IPS-15b (cell line): Measurements from ENCODE around the gene RUFY1.
"Not testable (repeated sequence)": the region's sequence is repeated elsewhere in the genome, so short reads cannot be mapped to it uniquely, and the experiment has no call there.

Source experiments
- H3K27me3 ChIP-seq: one replicate; pipeline ENCODE4 v1.6.1; 2013; ENCODE audit warnings: low read length; ENCODE audit not compliant: control insufficient read depth, insufficient read depth
- H3K36me3 ChIP-seq: one replicate; pipeline ENCODE4 v1.6.1; 2013; ENCODE audit warnings: low read length; ENCODE audit not compliant: control insufficient read depth, insufficient read depth
- H3K4me1 ChIP-seq: one replicate; pipeline ENCODE4 v1.6.1; 2013; ENCODE audit warnings: mild to moderate bottlenecking, low read length; ENCODE audit not compliant: control insufficient read depth, insufficient read depth
- H3K4me3 ChIP-seq: one replicate; pipeline ENCODE4 v1.5.1; 2013; ENCODE audit warnings: low read depth, low read length
- H3K9ac ChIP-seq: one replicate; pipeline ENCODE4 v1.6.1; 2013; ENCODE audit warnings: low read depth, mild to moderate bottlenecking, low read length
- H3K9me3 ChIP-seq: one replicate; pipeline ENCODE4 v1.6.1; 2013; ENCODE audit warnings: mild to moderate bottlenecking, low read length; ENCODE audit not compliant: control insufficient read depth, insufficient read depth

Gene RUFY1

DNA sequence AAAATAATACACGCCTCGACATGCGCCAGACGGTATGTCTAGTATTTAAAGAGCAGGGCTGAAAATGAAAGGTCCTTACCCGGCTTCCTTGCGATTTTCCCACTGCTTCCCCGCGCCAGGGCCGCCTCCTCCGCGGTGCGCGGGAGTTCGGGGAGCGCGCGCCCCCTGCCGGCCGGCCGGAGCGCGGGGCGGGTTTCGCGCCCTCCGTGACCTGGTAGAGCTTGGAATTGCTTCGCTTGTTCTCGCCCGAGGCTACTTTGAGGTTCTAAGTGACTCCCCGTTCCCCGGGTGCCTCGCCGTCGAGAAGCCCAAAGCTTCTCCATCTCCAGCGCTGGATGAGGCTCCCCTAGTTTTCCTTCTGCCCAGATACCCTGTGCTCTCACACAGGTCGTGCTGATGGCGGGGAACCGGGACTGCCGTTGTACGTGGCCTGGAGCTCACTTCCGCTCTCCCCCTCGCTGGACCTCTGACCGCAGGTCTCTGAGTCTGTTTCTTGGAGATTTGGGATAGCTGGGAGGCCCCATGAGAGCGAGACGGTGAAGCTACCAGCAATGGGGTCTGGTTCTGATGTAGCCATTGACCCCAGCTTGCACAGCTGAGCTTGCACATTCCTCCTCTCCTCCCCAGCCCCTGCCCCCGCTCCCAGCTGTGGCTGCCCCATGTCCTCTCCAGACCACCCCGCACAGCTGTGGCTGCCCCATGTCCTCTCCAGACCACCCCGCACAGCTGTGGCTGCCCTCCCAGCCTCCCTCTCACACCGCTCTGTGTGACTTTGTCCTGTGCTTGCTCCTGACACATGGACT lies 84.2 kb downstream of the RUFY1 start:
- not testable (repeated sequence) for H3K36me3 ChIP-seq, H3K9me3 ChIP-seq, H3K4me3 ChIP-seq, H3K4me1 ChIP-seq, H3K27me3 ChIP-seq, H3K9ac ChIP-seq

DNA sequence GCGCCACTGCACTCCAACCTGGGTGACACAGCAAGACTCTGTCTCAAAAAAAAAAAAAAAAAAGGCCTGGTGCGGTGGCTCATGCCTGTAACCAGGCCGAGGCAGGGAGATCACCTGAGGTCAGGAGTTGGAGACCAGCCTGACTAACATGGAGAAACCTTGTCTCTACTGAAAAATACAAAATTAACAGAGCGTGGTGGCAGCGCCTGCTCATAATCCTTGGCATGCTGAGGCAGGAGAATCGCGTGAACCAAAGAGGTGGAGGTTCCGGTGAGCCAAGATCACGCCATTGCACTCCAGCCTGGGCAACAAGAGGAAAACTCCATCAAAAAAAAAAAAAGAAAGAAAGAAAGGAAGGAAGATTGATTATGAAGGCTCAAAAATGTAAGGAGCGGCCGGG lies 88.9 kb downstream of the RUFY1 start:
- not testable (repeated sequence) for H3K4me3 ChIP-seq, H3K4me1 ChIP-seq, H3K9ac ChIP-seq, H3K9me3 ChIP-seq, H3K27me3 ChIP-seq, H3K36me3 ChIP-seq

DNA sequence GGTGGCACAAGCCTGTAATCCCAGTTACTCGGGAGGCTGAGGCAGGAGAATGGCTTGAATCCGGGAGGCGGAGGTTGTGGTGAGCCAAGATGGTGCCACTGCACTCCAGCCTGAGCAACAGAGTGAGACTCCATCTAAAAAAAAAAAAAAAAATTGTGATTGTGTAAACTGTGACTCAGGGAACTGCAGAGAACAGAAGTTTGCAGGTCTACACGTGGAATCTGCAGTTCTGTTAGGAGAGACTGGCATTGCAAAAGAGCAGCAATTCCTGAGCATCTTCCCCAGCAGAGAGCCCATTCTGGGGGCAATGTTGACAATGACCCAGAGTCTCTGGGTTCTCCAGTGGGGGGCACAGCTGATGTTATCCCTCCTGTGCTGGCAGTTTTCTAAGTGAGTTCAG lies 91.4 kb downstream of the RUFY1 start:
- H3K4me1 ChIP-seq, H3K27me3 ChIP-seq, H3K4me3 ChIP-seq, H3K36me3 ChIP-seq, H3K9me3 ChIP-seq, H3K9ac ChIP-seq: not testable (repeated sequence)

DNA sequence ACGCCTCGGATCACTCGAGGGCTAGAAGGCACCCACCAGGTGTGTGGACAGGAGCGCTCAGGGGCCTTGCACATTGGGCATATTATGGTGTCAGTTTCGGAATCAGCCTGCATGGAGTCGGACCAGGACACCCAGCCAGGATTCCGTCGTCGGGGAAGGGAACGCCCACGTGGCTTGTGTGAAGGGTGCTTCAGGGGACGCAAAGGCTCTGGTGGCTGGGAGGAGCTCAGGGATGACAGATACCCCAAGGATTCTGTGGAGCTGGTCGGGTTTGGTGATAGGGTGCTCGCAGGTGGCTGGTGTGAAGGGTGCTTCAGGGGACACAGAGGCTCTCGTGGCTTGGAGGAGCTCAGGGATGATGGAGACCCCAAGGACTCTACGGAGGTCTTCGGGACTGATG lies 92.3 kb downstream of the RUFY1 start:
- H3K9me3 ChIP-seq, H3K36me3 ChIP-seq, H3K4me3 ChIP-seq, H3K27me3 ChIP-seq, H3K4me1 ChIP-seq, H3K9ac ChIP-seq: not testable (repeated sequence)

DNA sequence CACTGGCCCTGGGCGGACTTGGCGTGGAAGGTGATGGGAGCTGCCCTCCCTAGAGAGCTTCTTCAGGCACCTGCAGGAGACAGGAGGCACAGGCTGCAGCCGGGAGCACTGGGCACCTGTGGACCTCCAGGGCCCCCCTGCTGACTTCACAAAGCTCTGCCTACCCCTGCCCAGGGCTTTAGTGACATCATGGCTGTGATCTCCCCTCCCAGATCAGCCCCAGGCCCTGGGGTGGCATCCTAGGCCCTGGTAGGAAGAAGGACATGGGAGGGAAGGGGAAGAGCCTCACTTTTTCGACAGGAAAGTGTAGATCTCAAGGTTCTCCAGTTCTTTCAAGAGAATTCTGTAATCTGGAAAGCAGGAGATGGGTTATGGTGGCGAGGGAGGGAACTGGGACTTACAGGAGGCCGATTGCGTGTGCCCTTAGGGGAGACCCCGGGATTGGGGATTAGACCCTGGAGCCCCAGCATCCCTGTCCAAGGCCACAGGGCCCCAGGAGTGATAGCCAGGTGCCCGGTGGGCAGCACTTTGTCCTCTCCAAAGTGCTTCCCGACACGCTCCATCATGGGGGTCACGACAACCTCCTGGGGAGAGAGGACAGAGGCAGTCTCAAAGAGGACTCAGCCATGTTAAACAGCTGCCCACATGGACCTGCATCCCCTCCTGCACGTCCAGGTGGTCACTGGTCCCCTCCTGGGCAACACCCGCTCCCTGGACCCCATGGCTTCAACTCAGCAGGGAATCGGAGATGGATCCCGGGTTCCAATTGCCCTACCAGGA lies 93.0 kb downstream of the RUFY1 start:
- H3K9me3 ChIP-seq, H3K36me3 ChIP-seq, H3K4me1 ChIP-seq, H3K4me3 ChIP-seq, H3K9ac ChIP-seq, H3K27me3 ChIP-seq: not testable (repeated sequence)

DNA sequence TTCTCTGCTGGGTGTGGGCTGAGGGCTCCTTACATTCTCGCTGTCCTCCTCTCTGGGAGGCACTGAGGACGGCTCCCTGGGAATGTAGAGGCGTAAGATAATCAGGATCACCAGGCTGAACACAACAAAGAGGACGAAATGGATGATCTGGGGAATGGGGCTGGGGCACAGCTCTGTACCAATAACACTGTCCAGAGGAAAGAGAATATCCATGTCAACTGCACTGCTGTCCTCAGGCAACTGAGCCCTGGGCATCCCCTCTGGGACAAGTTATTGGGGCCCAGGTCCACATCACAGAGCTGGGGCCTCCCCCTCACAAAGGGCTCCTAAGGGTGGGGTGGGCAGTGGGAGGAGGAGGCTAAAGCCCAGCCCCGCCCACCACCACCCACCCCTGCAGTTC lies 94.4 kb downstream of the RUFY1 start:
- H3K36me3 ChIP-seq, H3K9me3 ChIP-seq, H3K27me3 ChIP-seq, H3K4me1 ChIP-seq, H3K9ac ChIP-seq, H3K4me3 ChIP-seq: not testable (repeated sequence)

DNA sequence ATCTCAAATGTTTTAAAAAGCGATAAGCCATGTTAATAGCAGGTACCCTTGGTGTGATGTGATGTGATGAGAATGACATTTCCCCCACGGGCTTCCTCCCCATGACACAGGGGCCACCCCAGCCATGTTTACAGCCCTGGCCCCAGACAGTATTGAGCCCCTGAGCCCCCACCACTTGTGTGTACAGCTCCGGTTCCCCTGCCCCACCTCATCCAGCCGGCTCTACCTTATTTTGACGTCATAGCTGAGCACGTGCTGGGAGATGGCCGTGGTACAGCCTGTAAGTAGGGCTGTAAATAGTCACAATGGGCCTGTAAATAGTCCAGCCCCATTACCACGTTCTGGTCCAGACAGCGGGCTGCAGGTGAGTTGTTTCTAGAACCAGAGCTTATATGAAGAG lies 98.1 kb downstream of the RUFY1 start:
- H3K36me3 ChIP-seq, result no peaks in the 10 kb centered on the region
- H3K9ac ChIP-seq, result no peak overlapping the region
- no peaks in the 10 kb centered on the region for H3K9me3 ChIP-seq
- no peaks in the 10 kb centered on the region for H3K4me1 ChIP-seq
- no peaks in the 10 kb centered on the region for H3K27me3 ChIP-seq
- no peak overlapping the region for H3K4me3 ChIP-seq

DNA sequence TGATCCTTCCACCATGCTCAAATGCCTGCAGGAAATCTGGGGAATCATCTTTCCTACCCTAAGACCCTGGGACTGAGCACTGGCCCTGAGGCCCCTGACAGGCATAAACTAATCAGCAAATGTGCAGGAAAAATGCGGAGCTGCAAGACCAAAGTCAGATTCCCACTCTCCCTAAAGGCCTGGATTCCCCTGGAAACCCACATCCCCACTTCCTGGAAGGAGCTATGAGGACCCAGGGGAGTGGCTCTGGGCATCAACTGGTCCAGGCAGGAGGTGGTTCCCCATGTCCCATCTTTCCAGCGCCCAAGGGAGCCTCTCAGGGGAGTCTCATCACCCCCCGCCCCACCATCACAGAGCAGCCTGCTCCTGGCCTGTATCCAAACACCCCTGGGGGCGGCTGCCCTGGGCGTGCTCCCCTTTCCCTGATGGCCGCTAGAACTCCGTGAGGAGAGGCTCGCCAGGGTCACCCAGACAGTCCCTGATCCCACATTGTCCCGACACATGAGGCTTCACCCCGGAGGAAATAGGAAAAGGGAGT lies 98.9 kb downstream of the RUFY1 start:
- H3K27me3 ChIP-seq, H3K36me3 ChIP-seq, H3K9me3 ChIP-seq, H3K4me3 ChIP-seq, H3K4me1 ChIP-seq, H3K9ac ChIP-seq: not testable (repeated sequence)

DNA sequence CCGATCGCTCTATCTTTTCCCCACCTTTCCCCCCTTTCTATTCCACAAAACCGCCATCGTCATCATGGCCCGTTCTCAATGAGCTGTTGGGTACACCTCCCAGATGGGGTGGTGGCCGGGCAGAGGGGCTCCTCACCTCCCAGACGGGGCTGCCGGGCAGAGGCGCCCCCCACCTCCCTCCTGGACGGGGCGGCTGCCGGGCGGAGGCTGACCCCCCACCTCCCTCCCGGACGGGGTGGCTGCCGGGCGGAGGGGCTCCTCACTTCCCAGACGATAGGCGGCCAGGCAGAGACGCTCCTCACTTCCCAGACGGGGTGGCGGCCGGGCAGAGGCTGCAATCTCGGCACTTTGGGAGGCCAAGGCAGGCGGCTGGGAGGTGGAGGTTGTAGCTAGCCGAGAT lies 99.9 kb downstream of the RUFY1 start:
- not testable (repeated sequence) for H3K9me3 ChIP-seq, H3K36me3 ChIP-seq, H3K9ac ChIP-seq, H3K27me3 ChIP-seq, H3K4me3 ChIP-seq, H3K4me1 ChIP-seq

DNA sequence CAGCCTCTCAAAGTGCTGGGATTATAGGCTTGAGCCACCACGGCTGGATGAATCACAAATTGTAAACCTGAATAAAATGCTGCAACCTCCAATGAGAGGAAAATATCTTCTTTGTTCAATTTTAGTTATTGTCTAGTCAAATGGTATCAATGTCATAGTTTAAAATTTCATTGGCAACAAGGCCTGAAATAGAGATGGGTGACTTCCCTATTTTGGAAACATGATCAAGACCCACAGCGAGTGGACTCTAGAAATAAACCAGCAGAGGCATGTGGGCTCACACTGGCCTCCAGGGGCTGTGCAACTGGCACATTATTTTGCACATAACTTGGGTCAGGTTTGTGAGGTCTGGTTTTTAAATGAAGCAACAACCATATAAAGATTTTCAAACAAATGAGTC lies 102.8 kb downstream of the RUFY1 start:
- not testable (repeated sequence) for H3K9ac ChIP-seq, H3K4me3 ChIP-seq, H3K4me1 ChIP-seq, H3K36me3 ChIP-seq, H3K27me3 ChIP-seq, H3K9me3 ChIP-seq

DNA sequence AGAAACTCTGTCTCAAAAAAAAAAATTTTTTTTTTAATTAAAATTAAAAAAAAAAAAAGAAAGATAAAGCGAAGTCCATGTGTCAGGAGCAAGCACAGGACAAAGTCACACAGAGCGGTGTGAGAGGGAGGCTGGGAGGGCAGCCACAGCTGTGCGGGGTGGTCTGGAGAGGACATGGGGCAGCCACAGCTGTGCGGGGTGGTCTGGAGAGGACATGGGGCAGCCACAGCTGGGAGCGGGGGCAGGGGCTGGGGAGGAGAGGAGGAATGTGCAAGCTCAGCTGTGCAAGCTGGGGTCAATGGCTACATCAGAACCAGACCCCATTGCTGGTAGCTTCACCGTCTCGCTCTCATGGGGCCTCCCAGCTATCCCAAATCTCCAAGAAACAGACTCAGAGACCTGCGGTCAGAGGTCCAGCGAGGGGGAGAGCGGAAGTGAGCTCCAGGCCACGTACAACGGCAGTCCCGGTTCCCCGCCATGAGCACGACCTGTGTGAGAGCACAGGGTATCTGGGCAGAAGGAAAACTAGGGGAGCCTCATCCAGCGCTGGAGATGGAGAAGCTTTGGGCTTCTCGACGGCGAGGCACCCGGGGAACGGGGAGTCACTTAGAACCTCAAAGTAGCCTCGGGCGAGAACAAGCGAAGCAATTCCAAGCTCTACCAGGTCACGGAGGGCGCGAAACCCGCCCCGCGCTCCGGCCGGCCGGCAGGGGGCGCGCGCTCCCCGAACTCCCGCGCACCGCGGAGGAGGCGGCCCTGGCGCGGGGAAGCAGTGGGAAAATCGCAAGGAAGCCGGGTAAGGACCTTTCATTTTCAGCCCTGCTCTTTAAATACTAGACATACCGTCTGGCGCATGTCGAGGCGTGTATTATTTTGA lies 107.2 kb downstream of the RUFY1 start:
- not testable (repeated sequence) for H3K4me3 ChIP-seq, H3K9me3 ChIP-seq, H3K36me3 ChIP-seq, H3K27me3 ChIP-seq, H3K9ac ChIP-seq, H3K4me1 ChIP-seq
